Thyroid gland (tissue), 4 donors: ENCODE results near the gene CFAP97. TPM values are rescaled to one million over a fixed set of nuclear protein-coding genes. Genes with fewer than 3 reads are reported as not detected.
"Not testable (repeated sequence)": the region's sequence is repeated elsewhere in the genome, so short reads cannot be mapped to it uniquely, and the experiment has no call there.

Experiments
- DNase-seq, 2 donors: peaks; one replicate each; pipeline ENCODE4 v3.0.0-alpha.2; 2019
- H3K27ac ChIP-seq, 3 donors: fragments of 200-600 bp; sonication (generic); 1 replicate in 2 of 3; 2 replicates in 1 of 3; pipeline ENCODE4 v1.5.1; 2016 to 2019; ENCODE audit warnings: mild to moderate bottlenecking in 1 of 3, moderate library complexity in 1 of 3
- H3K27me3 ChIP-seq: fragments of 200-600 bp; sonication (generic); one replicate; pipeline ENCODE4 v1.5.1; 2019
- H3K36me3 ChIP-seq, 2 donors: fragments of 200-600 bp; sonication (generic); one replicate each; pipeline ENCODE4 v1.5.1; 2016 to 2019
- H3K4me1 ChIP-seq, 2 donors: fragments of 200-600 bp; sonication (generic); one replicate each; pipeline ENCODE4 v1.5.1; 2017 to 2019
- H3K4me3 ChIP-seq, 3 donors: fragments of 200-600 bp; sonication (generic); replicated peaks in 1 of 3; 1 replicate in 2 of 3; 2 replicates in 1 of 3; pipeline ENCODE4 v1.5.1; 2016; ENCODE audit warnings: mild to moderate bottlenecking in 1 of 3
- H3K9me3 ChIP-seq: fragments of 200-600 bp; sonication (generic); one replicate; pipeline ENCODE4 v1.5.1; 2017
- POLR2A ChIP-seq, 2 donors: fragments of 450-650 bp; IDR thresholded peaks; one replicate each; pipeline ENCODE4 v1.6.1; 2017; ENCODE audit warnings: antibody characterized with exemption in 2 of 2, mild to moderate bottlenecking in 2 of 2, moderate library complexity in 1 of 2
- WGBS, 2 donors: methylation state at CpG; one replicate each; pipeline ENCODE4 v1.1.5; 2017; 5-methylcytosine and 5-hydroxymethylcytosine counted together
- intact Hi-C: fragments of 100-400 bp; cut with DNase I; formaldehyde crosslinking; loops from one replicate; pipeline ENCODE4 v1.15.1; 2023
- total RNA-seq, 4 donors: library from RNA; depleted of rRNA; stranded (reverse); fragments of >200 nt; gene quantifications; one replicate each; pipeline ENCODE4 v1.2.3, GENCODE V29; 2016
- TF ChIP-seq, protein P1 (sequence below), 6 experiments: fragments of 200-600 bp in 3 of 6; fragments of 450-650 bp in 3 of 6; sonication (generic) in 3 of 6; IDR thresholded peaks; one replicate each; pipeline ENCODE4 v1.5.1; 2016 to 2019; ENCODE audit warnings: antibody characterized with exemption in 6 of 6, mild to moderate bottlenecking in 2 of 6, inconsistent platforms in 1 of 6, moderate library complexity in 1 of 6

Gene CFAP97
- total RNA-seq, 4 donors from 2014 or later = 44.5 to 63.3 (median 59.1) TPM

DNA sequence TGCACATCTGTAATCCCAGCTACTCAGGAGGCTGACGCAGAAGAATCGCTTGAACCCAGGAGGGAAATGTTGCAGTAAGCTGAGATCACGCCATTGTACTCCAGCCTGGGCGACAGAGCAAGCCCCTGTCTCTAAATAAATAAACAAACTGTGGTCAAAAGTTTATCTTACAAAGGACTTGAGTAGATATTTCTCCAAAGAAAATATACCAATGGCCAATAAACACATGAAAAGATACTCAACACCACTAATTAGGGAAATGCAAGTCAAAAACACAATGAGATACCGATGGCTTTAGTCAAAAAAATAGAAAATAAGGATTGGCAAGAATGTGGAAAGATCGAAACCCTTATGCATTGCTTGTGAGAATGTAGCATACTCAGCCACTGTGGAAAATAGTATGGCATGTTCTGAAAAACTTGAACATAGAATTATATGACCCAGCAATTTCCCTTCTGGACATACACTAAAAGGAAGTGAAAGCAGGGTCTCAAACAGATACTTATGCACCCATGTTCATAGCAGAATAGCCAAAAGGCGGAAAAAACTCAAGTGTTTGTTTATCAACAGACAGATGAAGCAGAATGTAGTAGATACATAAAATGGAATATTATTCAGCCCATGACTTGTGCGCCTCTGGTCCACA, 2.0 kb upstream of the CFAP97 start:
- no peaks in the 10 kb centered on the region for H3K9me3 ChIP-seq
- 87 to 96% methylated on average over 8 of the region's 8 CpGs for WGBS, 2 donors
- no peaks in the 10 kb centered on the region for H3K27me3 ChIP-seq
- no peak overlapping the region for H3K27ac ChIP-seq
- peaks cover 17 to 33% of the 10 kb centered on the region in 2 donors for H3K4me1 ChIP-seq
- intact Hi-C loops = no loop called here
- no peak for DNase-seq
- TF ChIP-seq, protein P1, sequence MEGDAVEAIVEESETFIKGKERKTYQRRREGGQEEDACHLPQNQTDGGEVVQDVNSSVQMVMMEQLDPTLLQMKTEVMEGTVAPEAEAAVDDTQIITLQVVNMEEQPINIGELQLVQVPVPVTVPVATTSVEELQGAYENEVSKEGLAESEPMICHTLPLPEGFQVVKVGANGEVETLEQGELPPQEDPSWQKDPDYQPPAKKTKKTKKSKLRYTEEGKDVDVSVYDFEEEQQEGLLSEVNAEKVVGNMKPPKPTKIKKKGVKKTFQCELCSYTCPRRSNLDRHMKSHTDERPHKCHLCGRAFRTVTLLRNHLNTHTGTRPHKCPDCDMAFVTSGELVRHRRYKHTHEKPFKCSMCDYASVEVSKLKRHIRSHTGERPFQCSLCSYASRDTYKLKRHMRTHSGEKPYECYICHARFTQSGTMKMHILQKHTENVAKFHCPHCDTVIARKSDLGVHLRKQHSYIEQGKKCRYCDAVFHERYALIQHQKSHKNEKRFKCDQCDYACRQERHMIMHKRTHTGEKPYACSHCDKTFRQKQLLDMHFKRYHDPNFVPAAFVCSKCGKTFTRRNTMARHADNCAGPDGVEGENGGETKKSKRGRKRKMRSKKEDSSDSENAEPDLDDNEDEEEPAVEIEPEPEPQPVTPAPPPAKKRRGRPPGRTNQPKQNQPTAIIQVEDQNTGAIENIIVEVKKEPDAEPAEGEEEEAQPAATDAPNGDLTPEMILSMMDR (IDR thresholded peaks at IDR 0.05) = no peak
- no peak for TF ChIP-seq POLR2A (IDR thresholded peaks at IDR 0.05)
- no peak overlapping the region for H3K4me3 ChIP-seq
- H3K36me3 ChIP-seq = no peaks in the 10 kb centered on the region

DNA sequence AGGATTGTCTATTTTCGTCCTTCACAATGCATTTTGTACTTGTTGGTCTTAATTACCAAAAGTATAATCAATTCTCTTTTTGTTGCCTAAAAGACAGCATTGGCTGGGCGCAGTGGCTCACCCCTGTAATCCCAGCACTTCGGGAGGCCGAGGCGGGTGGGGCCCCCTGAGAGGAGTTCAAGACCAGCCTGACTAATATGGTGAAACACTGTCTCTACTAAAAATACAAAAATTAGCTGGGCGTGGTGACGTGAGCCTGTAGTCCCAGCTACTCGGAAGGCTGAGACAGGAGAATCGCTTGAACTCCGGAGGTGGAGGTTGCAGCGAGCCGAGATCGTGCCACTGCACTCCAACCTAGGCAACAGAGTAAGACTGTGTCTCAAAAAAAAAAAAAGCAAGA, 1.3 kb upstream of the CFAP97 start:
- H3K27me3 ChIP-seq, H3K36me3 ChIP-seq, DNase-seq, H3K9me3 ChIP-seq, H3K4me3 ChIP-seq, intact Hi-C loops: not testable (repeated sequence)
- 94 to 96% methylated on average over 13 of the region's 13 CpGs for WGBS, 2 donors
- Histone ChIP-seq H3K4me1 (peaks cover 16 to 33% of the 10 kb centered on the region in 2 donors), H3K27ac (peak overlapping the region in 2 of 3 donors; percentile 63 to 99)

DNA sequence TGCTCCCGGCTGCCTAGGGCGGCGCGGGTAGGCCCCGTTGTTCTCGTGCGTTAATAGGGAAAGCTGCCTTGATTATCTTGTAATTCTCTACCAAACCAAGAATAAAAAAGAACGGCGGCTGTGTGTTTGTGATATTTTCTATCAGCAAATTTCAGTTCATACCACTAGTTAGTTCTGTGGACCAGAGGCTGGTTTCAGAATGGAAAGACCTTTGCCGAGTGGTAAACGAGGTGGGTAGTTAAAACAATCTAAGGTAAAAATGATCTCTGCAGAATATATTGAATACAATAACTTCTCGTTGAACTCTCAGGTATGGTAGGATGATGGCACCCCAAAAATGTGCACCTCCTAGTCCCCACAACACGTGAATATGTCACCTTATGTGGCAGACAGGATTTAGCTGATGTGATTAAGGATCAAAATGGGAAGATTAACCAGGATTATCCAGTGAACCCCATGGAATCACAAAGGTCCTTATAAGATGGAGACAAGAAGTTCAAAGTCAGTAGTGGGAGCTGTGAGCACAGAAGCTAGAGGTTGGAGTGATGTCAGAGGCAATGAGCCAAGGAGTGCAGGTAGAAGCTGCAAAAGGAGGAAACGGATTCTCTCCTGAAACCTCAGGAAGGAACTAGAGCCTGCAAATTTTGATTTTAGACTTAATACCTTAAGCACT, 574 bp upstream of the CFAP97 start:
- Histone ChIP-seq H3K27me3 (no peaks in the 10 kb centered on the region), H3K9me3 (no peaks in the 10 kb centered on the region), H3K27ac (peak overlapping the region; percentile 11 to 99 (median 63)), H3K36me3 (no peaks in the 10 kb centered on the region), H3K4me1 (peaks cover 16 to 33% of the 10 kb centered on the region in 2 donors), H3K4me3 (peak overlapping the region; percentile 30 to 84 (median 53))
- 8 to 9% methylated on average over 10 to 14 of the region's 14 CpGs for WGBS, 2 donors
- DNase-seq = peak; percentile 33 to 38
- intact Hi-C loops = no loop called here
- TF ChIP-seq, protein P1 (IDR thresholded peaks at IDR 0.05) = peak in 1 of 6 experiments; percentile 5
- no peak for TF ChIP-seq POLR2A (IDR thresholded peaks at IDR 0.05)

DNA sequence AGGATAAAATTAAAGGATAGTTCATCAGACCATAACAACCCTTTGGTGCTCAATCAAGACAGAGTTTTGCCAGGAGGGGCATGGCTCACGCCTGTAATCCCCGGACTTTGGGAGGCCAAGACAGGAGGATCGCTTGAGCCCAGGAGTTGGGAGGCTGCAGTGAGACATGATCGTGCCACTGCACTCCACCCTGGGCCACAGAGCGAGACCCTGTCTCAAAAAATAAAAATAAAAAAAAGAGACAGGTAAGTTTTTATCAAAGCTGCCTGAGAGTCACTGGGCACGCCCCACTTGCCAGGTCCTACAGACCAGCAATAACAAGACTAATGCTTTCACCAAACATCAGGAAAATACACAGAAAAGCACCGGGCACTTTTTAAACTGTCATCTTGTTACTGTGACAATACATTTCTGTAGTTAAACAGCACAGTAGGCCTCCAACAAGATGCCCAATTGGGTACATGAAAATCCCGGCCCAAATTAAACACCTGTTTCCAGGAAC, 765 bp downstream of the CFAP97 start:
- 67 to 69% methylated on average over 8 of the region's 8 CpGs for WGBS, 2 donors
- intact Hi-C loops = no loop called here
- no peak for TF ChIP-seq POLR2A (IDR thresholded peaks at IDR 0.05)
- TF ChIP-seq, protein P1 (IDR thresholded peaks at IDR 0.05) = no peak

DNA sequence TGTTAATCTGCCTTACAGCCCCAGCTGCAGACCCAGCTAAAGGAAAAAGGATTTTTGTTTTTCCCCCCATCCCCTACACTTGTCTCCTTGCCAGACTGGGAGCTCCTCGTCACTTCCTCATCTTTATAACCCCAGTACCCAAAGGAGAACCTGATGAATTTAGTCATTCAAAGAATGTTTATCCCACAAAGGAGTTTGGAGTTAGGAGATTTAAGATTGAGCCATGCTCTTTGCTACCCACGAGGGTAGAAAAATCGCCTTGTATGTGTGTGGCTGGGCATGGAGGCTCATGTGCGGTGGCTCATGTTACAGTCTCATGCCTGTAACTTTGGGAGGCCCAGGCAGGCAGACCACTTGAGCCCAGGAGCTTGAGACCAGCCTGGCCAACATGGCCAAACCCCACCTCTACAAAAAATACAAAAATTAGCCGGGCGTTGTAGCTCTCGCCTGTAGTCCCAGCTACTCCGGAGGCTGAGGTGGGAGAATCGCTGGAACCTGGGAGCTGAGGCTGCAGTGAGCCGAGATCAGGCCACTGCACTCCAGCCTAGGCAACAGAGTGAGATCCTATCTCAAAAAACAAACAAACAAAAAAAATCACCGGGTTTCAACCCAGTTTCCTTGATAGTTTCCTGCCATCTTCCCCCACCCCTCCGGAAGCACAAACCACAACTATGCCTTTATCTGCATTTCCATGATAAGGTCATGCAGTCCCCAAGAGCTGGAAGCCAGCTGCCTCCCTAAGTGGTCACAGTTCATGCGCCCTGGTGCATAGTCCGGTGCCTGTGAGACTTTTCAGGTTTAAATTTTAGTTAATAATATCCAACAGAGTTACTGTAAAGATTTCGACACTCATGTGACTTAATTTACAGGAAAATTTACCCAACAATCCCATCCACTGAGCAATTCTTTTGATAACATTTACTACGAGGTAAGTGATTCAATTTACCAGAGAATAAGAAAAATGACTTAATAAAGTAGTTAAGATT, 1.5 kb downstream of the CFAP97 start:
- Histone ChIP-seq H3K9me3 (no peaks in the 10 kb centered on the region), H3K4me1 (peaks cover 16 to 31% of the 10 kb centered on the region in 2 donors), H3K27me3 (no peaks in the 10 kb centered on the region), H3K27ac (peak overlapping the region; percentile 11 to 99 (median 98)), H3K36me3 (no peaks in the 10 kb centered on the region), H3K4me3 (no peak overlapping the region)
- intact Hi-C loops = no loop called here
- WGBS, 2 donors = 50% methylated on average over 16 of the region's 16 CpGs
- peak; percentile 49 to 57 for DNase-seq
- no peak for TF ChIP-seq POLR2A (IDR thresholded peaks at IDR 0.05)
- TF ChIP-seq, protein P1 (IDR thresholded peaks at IDR 0.05) = no peak

More for the DNA sequence above, 765 bp downstream of the CFAP97 start:
- H3K27me3 ChIP-seq = no peaks in the 10 kb centered on the region
- H3K9me3 ChIP-seq = no peaks in the 10 kb centered on the region
- no peaks in the 10 kb centered on the region for H3K36me3 ChIP-seq
- DNase-seq = peak; percentile 39 to 44
- peak overlapping the region; percentile 53 to 84 (median 70) for H3K4me3 ChIP-seq
- H3K27ac ChIP-seq = peak overlapping the region; percentile 98 to 99 (median 98)
- peaks cover 16 to 28% of the 10 kb centered on the region in 2 donors for H3K4me1 ChIP-seq

DNA sequence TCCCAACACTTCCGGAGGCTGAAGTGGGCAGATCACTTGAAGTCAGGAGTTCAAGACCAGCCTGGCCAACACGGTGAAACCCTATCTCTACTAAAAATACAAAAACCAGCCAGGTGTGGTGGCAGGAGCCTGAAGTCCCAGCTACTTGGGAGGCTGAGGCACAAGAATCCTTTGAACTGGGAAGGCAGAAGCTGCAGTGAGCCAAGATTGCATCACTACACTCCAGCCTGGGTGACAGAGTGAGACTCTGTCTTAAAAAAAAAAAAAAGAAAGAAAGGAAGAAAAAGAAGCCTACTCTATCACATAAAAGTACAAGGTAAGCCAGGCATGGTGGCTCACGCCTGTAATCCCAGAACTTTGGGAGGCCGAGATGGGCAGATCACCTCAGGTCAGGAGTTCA, 5.6 kb downstream of the CFAP97 start:
- DNase-seq, intact Hi-C loops, H3K4me3 ChIP-seq, H3K9me3 ChIP-seq, H3K27ac ChIP-seq, H3K27me3 ChIP-seq, H3K36me3 ChIP-seq: not testable (repeated sequence)
- WGBS, 2 donors = 66 to 76% methylated on average over 4 of the region's 4 CpGs
- H3K4me1 ChIP-seq = peaks cover 10 to 21% of the 10 kb centered on the region in 2 donors
